Adipocyte (in vitro differentiated cells): Measurements from ENCODE around the gene HPS3.
"Not testable (repeated sequence)": the region's sequence is repeated elsewhere in the genome, so short reads cannot be mapped to it uniquely, and the experiment has no call there.

Source experiments
- DNase-seq: peaks from one replicate; pipeline ENCODE4 v3.0.0-alpha.2; 2015; ENCODE audit warnings: low read depth
- H3K27me3 ChIP-seq: replicated peaks from 2 replicates; pipeline ENCODE4 v1.7.0; 2013; ENCODE audit warnings: mild to moderate bottlenecking, low read length, moderate library complexity; ENCODE audit not compliant: control insufficient read depth, insufficient read depth
- H3K36me3 ChIP-seq: 2 replicates; pipeline ENCODE4 v1.7.0; 2013; ENCODE audit warnings: low read length, mild to moderate bottlenecking, moderate library complexity; ENCODE audit not compliant: control insufficient read depth, insufficient read depth, severe bottlenecking
- H3K4me1 ChIP-seq: 2 replicates; pipeline ENCODE4 v1.7.0; 2013; ENCODE audit warnings: mild to moderate bottlenecking, low read length, moderate library complexity; ENCODE audit not compliant: control insufficient read depth, insufficient read depth
- H3K4me3 ChIP-seq: 2 replicates; pipeline ENCODE4 v1.7.0; 2013; ENCODE audit warnings: mild to moderate bottlenecking, low read length, moderate library complexity
- H3K9ac ChIP-seq: 2 replicates; pipeline ENCODE4 v1.7.0; 2013; ENCODE audit warnings: mild to moderate bottlenecking, low read length, moderate library complexity
- H3K9me3 ChIP-seq: 2 replicates; pipeline ENCODE4 v1.7.0; 2013; ENCODE audit warnings: mild to moderate bottlenecking, low read length, moderate library complexity; ENCODE audit not compliant: control insufficient read depth

Gene HPS3

GRCh38 chr3:149090907-149091306, 38.5 kb upstream of the HPS3 start:
- no peaks in the 10 kb centered on the region for H3K36me3 ChIP-seq
- no peaks in the 10 kb centered on the region for H3K27me3 ChIP-seq
- H3K4me3 ChIP-seq, result no peak overlapping the region
- no peak for DNase-seq
- no peaks in the 10 kb centered on the region for H3K9me3 ChIP-seq
- no peak overlapping the region for H3K9ac ChIP-seq
- peaks cover 21% of the 10 kb centered on the region for H3K4me1 ChIP-seq

- H3K4me3 ChIP-seq, result no peak overlapping the region
- no peaks in the 10 kb centered on the region for H3K9me3 ChIP-seq
- no peak for DNase-seq
- no peak overlapping the region for H3K9ac ChIP-seq
- peaks cover 17% of the 10 kb centered on the region for H3K4me1 ChIP-seq
- H3K27me3 ChIP-seq, result no peaks in the 10 kb centered on the region
- H3K36me3 ChIP-seq, result no peaks in the 10 kb centered on the region
Measured at GRCh38 chr3:149091983-149092382, 37.5 kb upstream of the HPS3 start.

GRCh38 chr3:149095487-149095886, 34.0 kb upstream of the HPS3 start:
- DNase-seq, result no peak
- no peak overlapping the region for H3K9ac ChIP-seq
- peaks cover 6% of the 10 kb centered on the region for H3K4me1 ChIP-seq
- no peaks in the 10 kb centered on the region for H3K36me3 ChIP-seq
- no peaks in the 10 kb centered on the region for H3K9me3 ChIP-seq
- H3K4me3 ChIP-seq, result no peak overlapping the region
- H3K27me3 ChIP-seq, result no peaks in the 10 kb centered on the region

- DNase-seq, H3K9ac ChIP-seq, H3K27me3 ChIP-seq, H3K4me3 ChIP-seq, H3K4me1 ChIP-seq, H3K9me3 ChIP-seq, H3K36me3 ChIP-seq: not testable (repeated sequence)
Measured at GRCh38 chr3:149097987-149098386, 31.5 kb upstream of the HPS3 start.

GRCh38 chr3:149101154-149101553, 28.3 kb upstream of the HPS3 start:
- Histone ChIP-seq H3K4me3 (no peak overlapping the region), H3K9ac (no peak overlapping the region), H3K27me3 (no peaks in the 10 kb centered on the region), H3K9me3 (peaks cover 10% of the 10 kb centered on the region), H3K4me1 (no peaks in the 10 kb centered on the region), H3K36me3 (no peaks in the 10 kb centered on the region)
- no peak for DNase-seq

GRCh38 chr3:149101641-149102040, 27.8 kb upstream of the HPS3 start:
- no peak overlapping the region for H3K9ac ChIP-seq
- DNase-seq, result no peak

GRCh38 chr3:149104484-149104883, 25.0 kb upstream of the HPS3 start:
- H3K9me3 ChIP-seq, result peaks cover 14% of the 10 kb centered on the region
- no peak overlapping the region for H3K9ac ChIP-seq
- no peaks in the 10 kb centered on the region for H3K4me1 ChIP-seq
- no peaks in the 10 kb centered on the region for H3K27me3 ChIP-seq
- DNase-seq, result no peak
- no peak overlapping the region for H3K4me3 ChIP-seq
- no peaks in the 10 kb centered on the region for H3K36me3 ChIP-seq

More at GRCh38 chr3:149101641-149102040, 27.8 kb upstream of the HPS3 start:
- H3K27me3 ChIP-seq, result no peaks in the 10 kb centered on the region
- peaks cover 12% of the 10 kb centered on the region for H3K9me3 ChIP-seq
- no peak overlapping the region for H3K4me3 ChIP-seq
- no peaks in the 10 kb centered on the region for H3K4me1 ChIP-seq
- H3K36me3 ChIP-seq, result no peaks in the 10 kb centered on the region

GRCh38 chr3:149114458-149114857, 15.0 kb upstream of the HPS3 start:
- H3K9ac ChIP-seq, result no peak overlapping the region
- H3K4me3 ChIP-seq, result no peak overlapping the region
- no peaks in the 10 kb centered on the region for H3K36me3 ChIP-seq
- peaks cover 8% of the 10 kb centered on the region for H3K4me1 ChIP-seq
- DNase-seq, result no peak
- no peaks in the 10 kb centered on the region for H3K9me3 ChIP-seq
- H3K27me3 ChIP-seq, result no peaks in the 10 kb centered on the region

GRCh38 chr3:149115114-149115513, 14.3 kb upstream of the HPS3 start:
- DNase-seq, result no peak

GRCh38 chr3:149118724-149119123, 10.7 kb upstream of the HPS3 start:
- Histone ChIP-seq H3K9me3 (no peaks in the 10 kb centered on the region), H3K27me3 (no peaks in the 10 kb centered on the region), H3K9ac (no peak overlapping the region), H3K36me3 (no peaks in the 10 kb centered on the region), H3K4me3 (no peak overlapping the region), H3K4me1 (peaks cover 8% of the 10 kb centered on the region)
- no peak for DNase-seq

More at GRCh38 chr3:149115114-149115513, 14.3 kb upstream of the HPS3 start:
- Histone ChIP-seq H3K27me3 (no peaks in the 10 kb centered on the region), H3K9ac (no peak overlapping the region), H3K4me1 (peaks cover 8% of the 10 kb centered on the region), H3K4me3 (no peak overlapping the region), H3K9me3 (no peaks in the 10 kb centered on the region), H3K36me3 (no peaks in the 10 kb centered on the region)

GRCh38 chr3:149119466-149119865, 10.0 kb upstream of the HPS3 start:
- no peak for DNase-seq
- no peaks in the 10 kb centered on the region for H3K9me3 ChIP-seq
- H3K27me3 ChIP-seq, result no peaks in the 10 kb centered on the region
- peaks cover 4% of the 10 kb centered on the region for H3K4me1 ChIP-seq
- H3K9ac ChIP-seq, result no peak overlapping the region
- H3K4me3 ChIP-seq, result no peak overlapping the region
- no peaks in the 10 kb centered on the region for H3K36me3 ChIP-seq
